Camera-type eye (tissue), 1 donor: Measurements from ENCODE around the gene LILRB4. TPM values are rescaled to one million over a fixed set of nuclear protein-coding genes. Genes with fewer than 3 reads are reported as not detected.

Experiments
- total RNA-seq: library from RNA; depleted of rRNA; stranded (reverse); fragments of >200 nt; gene quantifications from one replicate; pipeline ENCODE4 v1.2.3, GENCODE V29; 2014

The LILRB4 gene
- 0.71 TPM for total RNA-seq

DNA sequence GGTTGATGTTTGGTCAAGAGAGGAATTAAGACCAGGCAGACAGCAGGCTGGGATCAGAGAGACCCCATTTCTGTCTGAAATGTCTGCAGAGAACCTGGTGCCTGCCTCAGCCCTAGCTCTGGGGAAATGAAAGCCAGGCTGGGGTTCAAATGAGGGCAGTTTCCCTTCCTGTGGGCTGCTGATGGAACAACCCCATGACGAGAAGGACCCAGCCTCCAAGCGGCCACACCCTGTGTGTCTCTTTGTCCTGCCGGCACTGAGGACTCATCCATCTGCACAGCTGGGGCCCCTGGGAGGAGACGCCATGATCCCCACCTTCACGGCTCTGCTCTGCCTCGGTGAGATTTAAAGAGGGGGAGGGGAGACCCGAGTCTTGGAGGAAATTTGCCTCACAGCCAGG is at the start of gene LILRB4:
LILRB4 (plus strand) TSS at position 256 of the 400 bp plus-strand sequence; CDS start at position 305, 49 bp downstream.

DNA sequence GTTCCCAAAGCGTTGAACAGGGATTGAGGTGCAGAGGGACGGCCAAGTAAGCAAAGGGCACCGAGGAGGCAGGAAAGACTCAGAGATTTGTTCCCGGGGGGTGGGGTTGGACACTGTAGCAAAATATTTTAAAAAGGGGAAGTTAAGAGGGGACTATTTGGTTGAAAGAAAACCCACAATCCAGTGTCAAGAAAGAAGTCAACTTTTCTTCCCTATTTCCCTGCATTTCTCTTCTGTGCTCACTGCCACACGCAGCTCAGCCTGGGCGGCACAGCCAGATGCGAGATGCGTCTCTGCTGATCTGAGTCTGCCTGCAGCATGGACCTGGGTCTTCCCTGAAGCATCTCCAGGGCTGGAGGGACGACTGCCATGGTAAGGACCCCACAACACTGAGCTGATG is 32.5 kb upstream of the LILRB4 start, which contains the start of gene LILRB1:
LILRB1 (plus strand) TSS at position 223 of the 400 bp plus-strand sequence. CDS start 590 bp downstream, outside the sequence.

Other genes with a start within 250 kb of the LILRB4 start
- gene TTYH1, start 247.5 kb upstream of the LILRB4 start, total RNA-seq: 99.3 TPM
- gene LENG8, start 213.8 kb upstream of the LILRB4 start, total RNA-seq: 132 TPM
- 2.7 TPM for gene LENG9, start 199.2 kb upstream of the LILRB4 start, total RNA-seq
- 16.4 TPM for gene CDC42EP5, start 189.7 kb upstream of the LILRB4 start, total RNA-seq
- gene LAIR2, start 160.2 kb upstream of the LILRB4 start, total RNA-seq: not detected
- gene LILRA2, start 89.2 kb upstream of the LILRB4 start, total RNA-seq: not detected
- gene LILRA1, start 69.4 kb upstream of the LILRB4 start, total RNA-seq: 0.22 TPM
- 0.71 TPM for gene LILRB1, start 32.5 kb upstream of the LILRB4 start, total RNA-seq
- not detected for gene KIR3DL3, start 61.5 kb downstream of the LILRB4 start, total RNA-seq
- not detected for gene KIR2DL3, start 75.5 kb downstream of the LILRB4 start, total RNA-seq
- gene KIR2DL1, start 106.8 kb downstream of the LILRB4 start, total RNA-seq: not detected
- gene KIR2DL4, start 140.6 kb downstream of the LILRB4 start, total RNA-seq: not detected
- gene KIR3DL1, start 153.5 kb downstream of the LILRB4 start, total RNA-seq: 0.22 TPM
- gene KIR2DS4, start 169.7 kb downstream of the LILRB4 start, total RNA-seq: not detected
- not detected for gene KIR3DL2, start 187.5 kb downstream of the LILRB4 start, total RNA-seq
- 5.2 TPM for gene FCAR, start 211.2 kb downstream of the LILRB4 start, total RNA-seq
- gene NCR1, start 243.2 kb downstream of the LILRB4 start, total RNA-seq: not detected